ENCODE data around the gene CNR1. TPM values are rescaled to one million over a fixed set of nuclear protein-coding genes. Genes with fewer than 3 reads are reported as not detected.

The CNR1 gene
- polyA plus RNA-seq, 1 experiment = not detected

DNA sequence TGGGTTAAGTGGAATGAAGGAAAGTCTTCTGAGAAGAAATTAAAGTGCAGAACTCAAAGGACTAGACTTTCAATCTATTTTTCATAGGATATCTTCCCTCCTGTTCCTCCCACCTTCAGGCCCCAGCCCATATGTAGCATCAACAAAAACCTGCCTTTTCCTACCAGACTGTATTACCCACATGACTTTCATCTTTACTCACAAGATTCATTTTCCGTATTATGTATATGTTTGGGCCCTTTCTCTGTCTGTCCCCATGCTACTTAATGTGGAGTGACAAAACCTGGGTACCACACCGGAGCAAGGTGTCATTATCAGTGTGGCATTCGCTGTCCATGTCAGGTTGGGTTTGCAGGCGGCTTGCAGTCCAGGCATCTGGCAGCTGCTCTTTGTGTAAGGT is 18.8 kb upstream of the CNR1 start:
- Histone ChIP-seq H3K27me3 (ENCODE audit: control insufficient read depth, insufficient read depth, low read length) (no peaks in the 10 kb centered on the region), H3K4me3 (ENCODE audit: low read depth, low read length) (no peak overlapping the region), H3K27ac (ENCODE audit: low read depth, low read length) (no peak overlapping the region), H3K9me3 (ENCODE audit: control insufficient read depth, insufficient read depth, low read length) (no peaks in the 10 kb centered on the region)
- no peak for DNase-seq (ENCODE audit: low read depth, low spot score)
- POLR2A ChIA-PET = no interaction called here
- CTCF ChIA-PET = no interaction called here
- TF ChIP-seq, protein P1, sequence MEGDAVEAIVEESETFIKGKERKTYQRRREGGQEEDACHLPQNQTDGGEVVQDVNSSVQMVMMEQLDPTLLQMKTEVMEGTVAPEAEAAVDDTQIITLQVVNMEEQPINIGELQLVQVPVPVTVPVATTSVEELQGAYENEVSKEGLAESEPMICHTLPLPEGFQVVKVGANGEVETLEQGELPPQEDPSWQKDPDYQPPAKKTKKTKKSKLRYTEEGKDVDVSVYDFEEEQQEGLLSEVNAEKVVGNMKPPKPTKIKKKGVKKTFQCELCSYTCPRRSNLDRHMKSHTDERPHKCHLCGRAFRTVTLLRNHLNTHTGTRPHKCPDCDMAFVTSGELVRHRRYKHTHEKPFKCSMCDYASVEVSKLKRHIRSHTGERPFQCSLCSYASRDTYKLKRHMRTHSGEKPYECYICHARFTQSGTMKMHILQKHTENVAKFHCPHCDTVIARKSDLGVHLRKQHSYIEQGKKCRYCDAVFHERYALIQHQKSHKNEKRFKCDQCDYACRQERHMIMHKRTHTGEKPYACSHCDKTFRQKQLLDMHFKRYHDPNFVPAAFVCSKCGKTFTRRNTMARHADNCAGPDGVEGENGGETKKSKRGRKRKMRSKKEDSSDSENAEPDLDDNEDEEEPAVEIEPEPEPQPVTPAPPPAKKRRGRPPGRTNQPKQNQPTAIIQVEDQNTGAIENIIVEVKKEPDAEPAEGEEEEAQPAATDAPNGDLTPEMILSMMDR (IDR thresholded peaks at IDR 0.05; ENCODE audit: low read depth, low read length) = no peak

GRCh38 chr6:88183471-88183870 is 17.3 kb upstream of the CNR1 start:
- Histone ChIP-seq H3K27ac (ENCODE audit: low read depth, low read length) (no peak overlapping the region), H3K9me3 (ENCODE audit: control insufficient read depth, insufficient read depth, low read length) (no peaks in the 10 kb centered on the region), H3K27me3 (ENCODE audit: control insufficient read depth, insufficient read depth, low read length) (no peaks in the 10 kb centered on the region), H3K4me3 (ENCODE audit: low read depth, low read length) (no peak overlapping the region)
- TF ChIP-seq, protein P1 (IDR thresholded peaks at IDR 0.05; ENCODE audit: low read depth, low read length) = no peak
- no peak for DNase-seq (ENCODE audit: low read depth, low spot score)
- POLR2A ChIA-PET = no interaction called here
- CTCF ChIA-PET = no interaction called here

DNA sequence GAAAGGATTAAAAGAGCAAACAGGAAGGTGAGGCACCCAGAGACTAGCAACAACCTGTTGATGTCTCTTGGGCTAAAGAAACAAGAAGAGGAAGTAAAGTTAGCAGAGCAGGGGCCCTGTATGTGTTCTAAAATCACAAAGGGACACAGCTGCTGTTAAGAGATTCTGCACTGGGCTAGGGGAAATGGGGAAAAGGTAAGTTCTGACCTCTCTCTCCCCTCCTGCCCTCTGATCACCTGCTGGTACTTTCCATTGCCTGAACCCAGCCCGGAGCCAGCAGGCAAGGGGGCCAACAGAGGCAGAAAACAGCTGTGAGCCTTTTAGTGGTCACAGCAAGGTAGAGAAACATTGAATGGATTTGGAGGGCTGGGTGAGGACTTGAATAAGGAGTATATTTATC is 13.5 kb upstream of the CNR1 start:
- Histone ChIP-seq H3K4me3 (ENCODE audit: low read depth, low read length) (no peak overlapping the region), H3K27ac (ENCODE audit: low read depth, low read length) (no peak overlapping the region), H3K9me3 (ENCODE audit: control insufficient read depth, insufficient read depth, low read length) (no peaks in the 10 kb centered on the region), H3K27me3 (ENCODE audit: control insufficient read depth, insufficient read depth, low read length) (no peaks in the 10 kb centered on the region)
- POLR2A ChIA-PET = no interaction called here
- CTCF ChIA-PET = interaction anchor here (0.6 kb wide), 1 partner anchor 348 kb away, joined by 3 read pairs; no protein-coding TSS in a partner anchor
- TF ChIP-seq, protein P1 (IDR thresholded peaks at IDR 0.05; ENCODE audit: low read depth, low read length) = no peak
- no peak for DNase-seq (ENCODE audit: low read depth, low spot score)

DNA sequence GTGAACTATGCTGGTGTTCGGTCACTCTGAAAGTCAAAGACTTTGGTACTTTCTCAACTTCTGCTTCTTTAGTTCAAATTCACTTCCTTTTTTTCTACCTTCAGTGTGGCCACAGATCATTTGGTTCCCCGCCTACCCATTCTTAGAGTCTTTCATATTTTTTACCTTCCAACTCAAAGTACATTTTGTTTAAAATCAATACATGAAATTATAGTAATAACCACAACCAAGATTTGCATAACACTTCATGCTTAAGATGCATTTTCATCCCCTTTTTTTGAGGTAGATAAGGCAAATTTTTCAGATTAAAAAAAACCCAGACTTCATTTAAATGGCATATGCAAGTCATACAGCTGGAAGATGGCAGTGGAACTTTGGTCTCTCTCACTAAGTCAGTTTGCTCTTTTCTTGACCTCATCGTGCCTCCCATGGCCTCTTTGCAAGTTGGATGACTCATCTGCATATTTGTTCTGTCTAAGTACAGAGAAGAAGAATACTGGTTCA is 11.9 kb upstream of the CNR1 start:
- no peaks in the 10 kb centered on the region for H3K27me3 ChIP-seq (ENCODE audit: control insufficient read depth, insufficient read depth, low read length)
- no peak overlapping the region for H3K4me3 ChIP-seq (ENCODE audit: low read depth, low read length)
- CTCF ChIA-PET = no interaction called here
- TF ChIP-seq, protein P1 (IDR thresholded peaks at IDR 0.05; ENCODE audit: low read depth, low read length) = no peak
- POLR2A ChIA-PET = no interaction called here
- H3K9me3 ChIP-seq (ENCODE audit: control insufficient read depth, insufficient read depth, low read length) = no peaks in the 10 kb centered on the region
- no peak overlapping the region for H3K27ac ChIP-seq (ENCODE audit: low read depth, low read length)
- no peak for DNase-seq (ENCODE audit: low read depth, low spot score)

DNA sequence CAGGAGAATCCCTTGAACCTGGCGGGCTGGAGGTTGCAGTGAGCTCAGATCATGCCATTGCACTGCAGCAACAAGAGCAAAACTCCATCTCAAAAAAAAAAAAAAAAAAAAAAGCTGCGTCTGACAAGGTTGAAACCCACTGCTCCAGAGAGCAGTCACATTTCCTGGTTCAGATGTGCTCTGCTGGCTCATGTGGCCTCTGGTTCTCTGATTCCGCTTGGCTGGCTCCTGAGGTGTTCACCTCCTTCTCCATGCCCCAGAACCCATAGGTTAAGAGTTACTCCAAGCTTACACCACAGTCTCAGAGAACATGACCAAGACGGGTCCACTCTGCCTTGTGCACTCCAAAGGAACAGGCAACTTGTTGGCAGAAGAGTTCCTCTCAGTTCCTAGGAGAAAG is 8.8 kb upstream of the CNR1 start:
- DNase-seq (ENCODE audit: low read depth, low spot score) = no peak
- Histone ChIP-seq H3K4me3 (ENCODE audit: low read depth, low read length) (no peak overlapping the region), H3K27me3 (ENCODE audit: control insufficient read depth, insufficient read depth, low read length) (peaks cover 3% of the 10 kb centered on the region), H3K27ac (ENCODE audit: low read depth, low read length) (no peak overlapping the region), H3K9me3 (ENCODE audit: control insufficient read depth, insufficient read depth, low read length) (no peaks in the 10 kb centered on the region)
- TF ChIP-seq, protein P1 (IDR thresholded peaks at IDR 0.05; ENCODE audit: low read depth, low read length) = no peak
- CTCF ChIA-PET = no interaction called here
- POLR2A ChIA-PET = no interaction called here

Measured in AG04450 (cell line).